CD14-positive monocyte (primary cell): ENCODE data around the gene FBXL17. TPM values are rescaled to one million over a fixed set of nuclear protein-coding genes. Genes with fewer than 3 reads are reported as not detected.

Source experiments
- DNase-seq, 3 donors: peaks; one replicate each; pipeline ENCODE4 v3.0.0-alpha.2; 2011 to 2022
- H2AFZ ChIP-seq: 2 replicates; pipeline ENCODE4 v1.6.0; 2012; ENCODE audit warnings: mild to moderate bottlenecking, low read depth, low read length, inconsistent platforms; ENCODE audit not compliant: insufficient read depth, poor library complexity, severe bottlenecking
- H3K27ac ChIP-seq, 2 donors: 1 replicate in 1 of 2; 2 replicates in 1 of 2; pipeline ENCODE4 v1.5.1; 2012 to 2013; ENCODE audit warnings: low read length in 2 of 2, control low read depth in 1 of 2, inconsistent platforms in 1 of 2, low read depth in 1 of 2, mild to moderate bottlenecking in 1 of 2
- H3K27me3 ChIP-seq, 2 donors: one replicate each; pipeline versions ENCODE4 v1.6.0 to v1.6.1; 2011 to 2013; ENCODE audit warnings: low read length in 2 of 2; ENCODE audit not compliant: control insufficient read depth in 2 of 2, insufficient read depth in 2 of 2
- H3K36me3 ChIP-seq, 2 donors: replicated peaks in 1 of 2; 1 replicate in 1 of 2; 2 replicates in 1 of 2; pipeline versions ENCODE4 v1.5.1 to v1.6.1; 2012 to 2013; ENCODE audit warnings: low read length in 2 of 2, control low read depth in 1 of 2, inconsistent platforms in 1 of 2, mild to moderate bottlenecking in 1 of 2; ENCODE audit not compliant: insufficient read depth in 2 of 2, control insufficient read depth in 1 of 2
- H3K4me1 ChIP-seq, 2 donors: 1 replicate in 1 of 2; 2 replicates in 1 of 2; pipeline versions ENCODE4 v1.5.1 to v1.6.1; 2012 to 2013; ENCODE audit warnings: low read length in 2 of 2, control low read depth in 1 of 2, inconsistent platforms in 1 of 2, mild to moderate bottlenecking in 1 of 2, moderate library complexity in 1 of 2; ENCODE audit not compliant: insufficient read depth in 2 of 2, control insufficient read depth in 1 of 2
- H3K4me2 ChIP-seq: replicated peaks from 2 replicates; pipeline ENCODE3; 2012; ENCODE audit warnings: low read length, moderate library complexity, mild to moderate bottlenecking; ENCODE audit not compliant: poor library complexity, severe bottlenecking; ENCODE audit errors: extremely low read depth
- H3K4me3 ChIP-seq, 3 experiments: fragments of 200-600 bp in 1 of 3; sonication (generic) in 1 of 3; replicated peaks in 1 of 3; 1 replicate in 2 of 3; 2 replicates in 1 of 3; pipeline ENCODE4 v1.5.1; 2011 to 2013; ENCODE audit warnings: low read length in 3 of 3, mild to moderate bottlenecking in 3 of 3, control low read depth in 2 of 3, low read depth in 2 of 3, inconsistent platforms in 1 of 3, moderate library complexity in 1 of 3
- H3K79me2 ChIP-seq: 2 replicates; pipeline ENCODE4 v1.6.0; 2012; ENCODE audit warnings: mild to moderate bottlenecking, control low read depth, inconsistent platforms, low read length, moderate library complexity; ENCODE audit not compliant: insufficient read depth
- H3K9ac ChIP-seq: 2 replicates; pipeline ENCODE4 v1.6.0; 2017; ENCODE audit warnings: low read length, mild to moderate bottlenecking; ENCODE audit not compliant: insufficient read depth, poor library complexity, severe bottlenecking
- H3K9me3 ChIP-seq, 2 donors: replicated peaks in 1 of 2; 1 replicate in 1 of 2; 2 replicates in 1 of 2; pipeline versions ENCODE4 v1.5.1 to v1.6.1; 2012 to 2013; ENCODE audit warnings: low read length in 2 of 2, control low read depth in 1 of 2; ENCODE audit not compliant: control insufficient read depth in 1 of 2, insufficient read depth in 1 of 2
- H4K20me1 ChIP-seq: 2 replicates; pipeline ENCODE4 v1.6.0; 2012; ENCODE audit warnings: mild to moderate bottlenecking, low read length, control low read depth, moderate library complexity; ENCODE audit not compliant: insufficient read depth
- H3K27ac Mint-ChIP-seq, 7 donors: one replicate each; pipeline ENCODE4 v1.8.0; 2020; ENCODE audit warnings: mild to moderate bottlenecking in 7 of 7, mixed read lengths in 7 of 7, moderate library complexity in 6 of 7, inconsistent platforms in 2 of 7
- H3K27me3 Mint-ChIP-seq, 3 donors: one replicate each; pipeline ENCODE4 v1.8.0; 2021 to 2022; ENCODE audit warnings: low read depth in 3 of 3, mild to moderate bottlenecking in 3 of 3, mixed read lengths in 3 of 3, moderate library complexity in 3 of 3, inconsistent platforms in 1 of 3
- H3K36me3 Mint-ChIP-seq, 2 donors: one replicate each; pipeline ENCODE4 v1.8.0; 2020; ENCODE audit warnings: mixed read lengths in 2 of 2, inconsistent platforms in 1 of 2, mild to moderate bottlenecking in 1 of 2
- H3K4me1 Mint-ChIP-seq: one replicate; pipeline ENCODE4 v1.8.0; 2020; ENCODE audit warnings: mild to moderate bottlenecking, mixed read lengths
- H3K4me3 Mint-ChIP-seq, 2 donors: one replicate each; pipeline ENCODE4 v1.8.0; 2020; ENCODE audit warnings: mild to moderate bottlenecking in 2 of 2, mixed read lengths in 2 of 2, moderate library complexity in 1 of 2
- H3K9me3 Mint-ChIP-seq, 7 donors: one replicate each; pipeline ENCODE4 v1.8.0; 2020 to 2022; ENCODE audit warnings: mixed read lengths in 7 of 7, mild to moderate bottlenecking in 6 of 7, moderate library complexity in 6 of 7, inconsistent platforms in 2 of 7
- CTCF ChIP-seq: fragments of 200-600 bp; IDR thresholded peaks from one replicate; pipeline ENCODE4 v1.8.0; 2022; ENCODE audit warnings: antibody characterized with exemption, mild to moderate bottlenecking
- WGBS: methylation state at CpG from one replicate; pipeline ENCODE4 v1.1.5; 2013; ENCODE audit warnings: missing lambda C conversion rate; ENCODE audit not compliant: insufficient coverage; 5-methylcytosine and 5-hydroxymethylcytosine counted together
- intact Hi-C, 2 donors: fragments of 100-400 bp; cut with micrococcal nuclease; formaldehyde crosslinking; loops; one replicate each; pipeline versions ENCODE4 v1.15.0 to v1.15.1; 2023
- polyA plus RNA-seq, 3 donors: library from polyadenylated mRNA; depleted of rRNA in 1 of 3; unstranded in 2 of 3; stranded (reverse) in 1 of 3; fragments of 300-500 nt in 2 of 3; fragments of >200 nt in 1 of 3; fragmentation: Illumina TruSeq in 2 of 3; gene quantifications; 1 replicate in 2 of 3; 2 replicates in 1 of 3; pipeline ENCODE4 v1.2.3, GENCODE V29; 2012 to 2021

The FBXL17 gene
- polyA plus RNA-seq, 3 donors: 1.5 to 6.6 (median 2.0) TPM

GRCh38 chr5:107857785-107858184 is 524.1 kb downstream of the FBXL17 start:
- H3K4me1 Mint-ChIP-seq: no peaks in the 10 kb centered on the region
- no peak overlapping the region for H3K4me3 ChIP-seq
- H3K27ac Mint-ChIP-seq: no peak overlapping the region
- DNase-seq: no peak
- peaks cover 3 to 4% of the 10 kb centered on the region in 2 donors for H3K36me3 Mint-ChIP-seq
- no peak overlapping the region for H3K9ac ChIP-seq
- no peak for TF ChIP-seq CTCF
- WGBS: 93% methylated on average over 1 of the region's 2 CpGs
- no peak overlapping the region for H3K4me2 ChIP-seq
- no peaks in the 10 kb centered on the region for H3K4me1 ChIP-seq
- H3K4me3 Mint-ChIP-seq: no peak overlapping the region
- no peaks in the 10 kb centered on the region for H4K20me1 ChIP-seq
- no peaks in the 10 kb centered on the region for H3K27me3 ChIP-seq
- H2AFZ ChIP-seq: no peak overlapping the region
- no peaks in the 10 kb centered on the region for H3K79me2 ChIP-seq
- no peaks in the 10 kb centered on the region for H3K36me3 ChIP-seq
- H3K27me3 Mint-ChIP-seq: peaks cover 0 to 5% (median 0%) of the 10 kb centered on the region in 3 donors
- no peaks in the 10 kb centered on the region for H3K9me3 Mint-ChIP-seq
- intact Hi-C loops: no loop called here
- H3K9me3 ChIP-seq: no peaks in the 10 kb centered on the region
- H3K27ac ChIP-seq: no peak overlapping the region

DNA sequence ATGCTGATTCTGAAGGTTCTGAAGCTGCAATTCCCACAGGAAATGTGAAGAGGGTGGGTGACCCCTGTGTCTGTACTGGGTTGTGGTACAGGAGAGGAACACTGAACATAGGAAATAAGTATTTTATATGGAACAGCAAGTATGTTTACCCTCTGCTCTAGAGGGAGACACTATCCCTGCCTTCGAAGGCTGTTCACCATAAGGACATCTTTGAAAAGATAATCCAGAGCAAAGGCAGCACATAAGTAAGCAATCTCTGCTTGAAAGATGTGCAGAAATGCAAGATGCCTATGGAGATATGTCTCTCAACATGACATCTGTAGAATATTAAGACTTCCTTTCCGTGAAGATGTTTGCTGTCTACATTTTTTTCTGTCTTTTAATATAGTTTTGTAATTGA is 526.7 kb downstream of the FBXL17 start:
- Histone ChIP-seq H3K4me3 (no peak overlapping the region), H3K27ac (no peak overlapping the region), H3K9ac (no peak overlapping the region), H3K36me3 (no peaks in the 10 kb centered on the region), H3K4me2 (no peak overlapping the region), H3K4me1 (no peaks in the 10 kb centered on the region), H2AFZ (no peak overlapping the region), H4K20me1 (no peaks in the 10 kb centered on the region), H3K9me3 (no peaks in the 10 kb centered on the region), H3K27me3 (no peaks in the 10 kb centered on the region), H3K79me2 (no peaks in the 10 kb centered on the region)
- no peak for TF ChIP-seq CTCF
- no peak overlapping the region for H3K4me3 Mint-ChIP-seq
- no peak for DNase-seq
- H3K36me3 Mint-ChIP-seq: no peaks in the 10 kb centered on the region
- no peaks in the 10 kb centered on the region for H3K9me3 Mint-ChIP-seq
- H3K27ac Mint-ChIP-seq: no peak overlapping the region
- H3K4me1 Mint-ChIP-seq: no peaks in the 10 kb centered on the region
- H3K27me3 Mint-ChIP-seq: peaks cover 0 to 5% (median 3%) of the 10 kb centered on the region in 3 donors
- intact Hi-C loops: no loop called here
- no CpG with 5 or more reads among the region's 2 CpGs for WGBS
